RPMI8226 (cell line): ENCODE measurements around the gene DOK4.
A peak's percentile ranks its signal among the peaks of the same experiment; 100 is the strongest.
"Not testable (repeated sequence)": the region's sequence is repeated elsewhere in the genome, so short reads cannot be mapped to it uniquely, and the experiment has no call there.

Source experiments
- DNase-seq: peaks from one replicate; pipeline ENCODE4 v3.0.0-alpha.2; 2015

DOK4 gene

GRCh38 chr16:57500578-57501111, 14.4 kb upstream of the DOK4 start:
- DNase-seq = no peak

DNA sequence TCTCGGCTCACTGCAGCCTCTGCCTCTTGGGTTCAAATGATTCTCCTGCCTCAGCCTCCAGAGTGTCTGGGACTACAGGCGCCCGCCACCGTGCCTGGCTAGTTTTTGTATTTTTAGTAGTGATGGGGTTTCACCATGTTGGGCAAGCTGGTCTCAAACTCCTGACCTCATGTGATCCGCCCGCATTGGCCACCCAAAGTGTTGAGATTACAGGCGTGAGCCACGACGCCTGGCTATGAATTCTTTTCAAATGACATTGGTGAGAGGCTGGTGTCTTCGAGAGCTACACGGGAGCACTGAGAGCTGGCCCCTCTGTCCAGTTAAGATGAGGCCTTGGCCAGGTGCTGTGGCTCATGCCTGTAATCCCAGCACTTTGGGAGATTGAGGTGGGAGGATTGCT, 13.6 kb upstream of the DOK4 start:
- not testable (repeated sequence) for DNase-seq

GRCh38 chr16:57498031-57498430, 11.7 kb upstream of the DOK4 start:
- no peak for DNase-seq

DNA sequence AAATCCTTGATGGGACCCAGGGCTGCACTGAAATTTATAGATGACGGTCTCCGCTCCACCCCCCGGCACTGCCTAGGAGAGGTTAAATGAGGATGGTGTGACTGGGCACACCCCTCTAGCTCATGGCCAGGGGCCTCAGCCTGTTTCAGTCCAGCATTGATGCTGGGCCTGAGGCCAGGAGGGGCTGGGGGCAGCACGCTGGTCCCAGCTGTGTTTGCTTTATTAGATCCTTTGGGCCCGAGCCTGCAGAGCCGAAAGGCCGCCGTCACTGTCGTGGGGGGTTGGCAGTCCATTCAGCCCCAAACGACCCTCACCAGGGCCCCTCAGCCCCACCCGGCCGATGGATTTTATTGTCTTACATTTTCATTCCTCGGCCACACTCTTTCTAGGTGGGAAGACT, 10.8 kb upstream of the DOK4 start:
- DNase-seq = no peak

- no peak for DNase-seq
Measured at GRCh38 chr16:57493767-57494166, 7.5 kb upstream of the DOK4 start.

DNA sequence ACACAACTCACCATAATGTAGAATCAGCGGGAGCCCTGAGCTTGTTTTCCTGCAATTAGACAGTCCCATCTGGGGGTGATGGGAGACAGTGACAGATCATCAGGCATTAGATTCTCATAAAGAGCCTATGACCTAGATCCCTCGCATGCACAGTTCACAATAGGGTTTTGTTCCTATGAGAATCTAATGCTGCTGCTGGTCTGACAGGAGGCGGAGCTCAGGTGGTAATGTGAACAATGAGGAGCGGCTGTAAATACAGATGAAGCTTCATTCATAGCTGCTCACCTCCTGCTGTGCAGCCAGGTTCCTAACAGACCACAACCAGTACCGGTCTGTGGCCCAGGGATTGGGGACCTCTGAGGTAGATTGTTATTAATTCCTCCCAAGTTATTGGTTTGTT, 2.9 kb upstream of the DOK4 start:
- no peak for DNase-seq

DNA sequence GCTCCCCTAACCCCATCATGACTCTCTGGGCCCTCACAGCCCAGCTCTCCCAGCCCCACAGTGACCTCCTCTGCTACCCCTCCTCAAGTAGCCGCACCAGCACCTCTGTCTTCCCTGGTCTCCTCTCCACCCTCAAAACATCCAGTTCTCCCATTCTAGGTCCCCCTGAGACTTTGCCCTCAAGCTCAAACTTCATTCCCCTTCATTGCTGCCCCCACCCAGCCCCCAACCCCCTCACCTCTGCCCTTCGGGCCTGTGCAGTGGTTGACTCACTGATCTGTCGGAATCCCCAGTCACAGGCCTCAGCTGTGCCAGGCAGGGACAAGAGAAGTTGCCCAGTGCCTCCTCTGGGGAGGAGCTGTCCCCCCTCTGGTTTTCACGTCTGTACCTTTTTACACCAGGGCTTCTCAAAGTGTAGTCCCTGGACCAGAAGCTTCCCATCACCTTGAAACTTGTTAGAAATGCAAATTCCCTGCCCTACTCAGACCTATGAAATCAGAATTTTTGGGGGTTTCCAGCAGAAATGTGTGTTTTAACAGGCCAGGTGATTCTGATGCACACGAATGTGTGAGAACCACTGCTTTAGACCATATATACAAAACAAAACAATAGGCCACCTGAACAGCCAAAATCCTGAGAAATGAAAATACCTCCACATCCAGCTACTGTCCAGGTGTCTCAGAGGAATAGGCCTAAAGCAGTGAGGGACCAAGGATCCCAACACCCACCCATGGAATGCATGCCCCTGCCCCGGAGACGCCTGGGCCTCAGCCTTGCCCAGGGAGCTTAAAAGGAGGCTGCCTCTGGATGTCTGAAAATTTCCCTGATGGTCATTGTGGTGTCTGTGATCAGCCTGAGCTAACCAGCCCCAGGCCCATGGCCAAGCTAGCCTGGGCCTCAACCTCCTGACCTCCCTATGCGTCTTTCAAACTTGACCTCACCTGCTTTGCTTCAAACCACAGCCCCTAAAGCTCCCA, 853 bp upstream of the DOK4 start:
- DNase-seq = no peak

- DNase-seq = no peak
Measured at GRCh38 chr16:57485091-57485915, 990 bp downstream of the DOK4 start.

DNA sequence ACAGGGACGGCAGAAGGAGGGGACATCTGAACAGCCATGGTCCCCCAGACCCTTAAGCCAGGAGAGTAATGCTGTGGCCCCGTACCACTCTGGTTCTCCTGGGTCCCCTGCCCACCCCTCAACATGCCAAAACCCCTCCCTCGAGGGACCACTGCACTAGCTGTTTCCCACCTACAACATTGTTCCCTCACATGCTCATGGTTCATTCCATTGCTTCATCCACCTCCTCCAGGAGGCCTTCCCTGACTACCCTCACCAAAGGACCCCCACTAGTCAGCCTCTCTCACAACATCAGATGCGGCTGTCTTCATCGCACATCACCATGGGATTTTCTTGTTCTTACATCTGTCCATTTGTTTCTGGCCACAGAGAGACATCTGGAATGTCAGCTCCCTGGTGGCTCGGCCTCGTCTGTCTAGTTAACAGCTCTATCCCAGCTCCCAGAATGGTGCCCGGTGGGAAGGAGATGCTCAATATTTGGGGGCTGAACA, 1.7 kb downstream of the DOK4 start:
- DNase-seq = no peak

DNA sequence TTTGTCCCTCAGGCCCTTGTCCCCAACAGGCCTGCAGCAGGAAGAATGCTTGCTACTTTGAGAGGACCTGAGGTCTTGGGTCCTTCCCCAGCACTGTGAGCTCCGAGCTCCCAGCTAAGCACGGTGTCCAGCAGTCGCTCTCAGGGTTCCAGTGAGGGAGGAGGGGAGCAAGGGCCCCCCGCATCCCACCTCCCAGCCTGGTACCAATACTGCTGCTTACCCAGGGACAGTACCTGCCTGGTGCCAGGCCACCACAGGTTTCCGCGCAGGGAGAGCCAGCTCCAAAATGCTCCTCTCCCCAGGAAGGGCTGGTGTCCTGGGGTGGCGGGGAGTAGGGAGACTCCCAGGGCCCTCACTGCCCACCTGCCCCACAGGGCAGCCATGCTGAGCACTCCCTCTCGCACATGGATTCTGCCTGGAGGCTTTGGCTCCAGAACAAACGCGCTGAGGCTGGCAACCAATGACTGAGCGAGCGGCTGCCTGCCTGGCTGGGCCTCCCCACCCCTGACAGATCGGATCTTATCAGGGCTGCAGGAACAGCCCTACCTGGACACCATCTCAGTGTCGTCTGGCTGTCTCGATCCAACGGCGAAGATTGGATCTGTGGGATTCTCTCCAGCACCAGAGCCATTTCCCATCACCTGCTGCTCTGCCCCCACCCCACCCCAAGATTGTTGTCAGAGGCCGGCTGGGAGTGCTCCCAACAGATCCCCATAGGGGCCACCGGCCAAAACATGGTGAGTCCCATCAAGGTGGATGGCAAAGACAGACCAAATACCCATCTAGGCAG, 2.4 kb downstream of the DOK4 start:
- DNase-seq = no peak

DNA sequence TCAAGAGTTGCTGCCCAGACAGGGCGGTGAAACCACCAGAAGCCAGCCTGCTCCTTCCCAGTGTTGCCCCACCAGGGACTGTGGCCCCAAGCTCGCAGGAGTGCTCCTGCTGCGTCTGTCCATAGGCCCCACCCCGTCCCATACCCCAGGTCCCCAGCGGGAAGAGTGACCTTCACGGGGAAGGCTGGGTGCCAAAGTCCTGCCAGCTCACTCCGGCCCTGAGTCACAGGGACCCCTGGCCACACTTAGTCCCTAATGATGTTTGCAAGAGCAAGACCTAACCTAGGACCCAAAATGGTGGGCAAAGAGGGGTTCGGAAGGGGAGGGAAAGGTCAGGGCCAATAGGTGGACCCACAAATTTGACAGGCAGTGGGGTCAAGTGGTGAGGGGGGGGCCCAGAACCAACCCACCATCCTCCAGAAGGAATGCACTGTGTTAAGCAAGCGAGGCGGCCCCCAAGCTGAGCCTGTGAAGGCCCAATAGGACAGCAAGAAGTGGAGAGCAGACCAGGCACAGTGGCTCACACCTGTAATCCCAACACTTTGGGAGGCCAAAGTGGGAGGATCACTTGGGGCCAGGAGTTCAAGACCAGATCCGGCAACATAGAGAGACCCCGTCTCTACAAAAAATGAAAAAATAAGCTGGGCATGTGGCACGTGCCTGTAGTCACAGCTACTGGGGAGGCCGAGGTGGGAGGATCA, 3.3 kb downstream of the DOK4 start:
- no peak for DNase-seq

- DNase-seq = no peak
Measured at GRCh38 chr16:57481421-57481820, 4.9 kb downstream of the DOK4 start.

DNA sequence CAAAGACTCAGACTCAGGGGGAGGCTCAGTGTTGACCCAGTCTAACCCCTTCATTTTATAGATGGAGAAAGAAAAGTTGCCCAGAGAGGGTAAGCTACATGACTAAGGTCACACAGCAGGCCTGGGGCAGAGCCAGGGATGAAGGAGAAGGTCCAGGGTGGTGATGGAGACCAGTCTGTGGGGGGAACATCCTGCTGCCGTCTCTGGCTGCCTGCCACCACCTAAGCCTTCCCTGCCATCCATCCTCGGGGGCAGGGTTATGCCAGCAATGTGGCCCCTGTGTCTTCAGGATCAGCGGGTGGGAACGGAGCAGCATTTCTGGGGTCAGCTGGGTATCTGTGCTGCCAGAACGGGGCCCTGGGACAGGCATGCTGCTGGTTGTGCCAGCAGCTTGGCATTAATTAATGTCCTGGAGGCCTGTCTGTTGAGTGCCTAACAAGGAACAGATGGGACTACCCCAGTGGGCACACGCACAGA, 5.5 kb downstream of the DOK4 start:
- DNase-seq = no peak

DNA sequence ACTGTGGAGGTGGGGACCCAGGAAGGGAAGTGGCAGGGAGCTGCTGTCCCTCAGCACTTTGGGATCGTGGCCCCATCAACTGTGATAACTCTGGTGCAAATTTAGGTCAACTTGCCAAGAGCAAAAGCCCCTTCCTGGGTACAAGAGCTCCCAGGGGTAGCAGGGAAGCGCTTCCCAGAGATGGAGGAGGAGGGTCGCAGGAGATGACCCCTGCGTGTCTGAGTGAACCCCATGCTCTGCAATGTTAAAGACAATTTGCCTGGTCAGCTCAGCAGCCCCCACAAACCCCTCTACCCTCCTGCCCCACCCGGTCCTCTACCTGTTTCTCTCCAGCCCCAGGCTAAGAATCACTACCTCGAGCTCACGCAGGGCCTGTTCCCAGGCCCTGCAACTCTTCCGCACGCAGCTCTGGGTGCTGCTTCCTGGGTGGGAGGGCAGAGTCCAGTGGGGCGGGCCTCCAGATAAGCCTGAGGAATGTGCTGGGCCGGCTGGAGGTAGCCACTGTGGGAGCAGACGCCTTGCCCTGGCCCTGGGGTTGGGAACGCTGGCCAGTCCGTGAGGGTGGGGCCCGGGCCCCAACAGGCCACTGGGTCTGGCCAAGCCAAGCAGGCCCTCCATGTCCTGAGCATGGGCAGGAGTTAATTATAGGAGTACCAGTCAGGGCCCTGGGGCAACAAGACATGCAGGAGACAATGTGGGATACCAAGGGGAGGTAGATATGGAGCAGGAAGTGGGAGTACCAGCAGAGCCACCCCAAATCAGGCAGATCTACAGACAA, 6.1 kb downstream of the DOK4 start:
- DNase-seq = no peak

DNA sequence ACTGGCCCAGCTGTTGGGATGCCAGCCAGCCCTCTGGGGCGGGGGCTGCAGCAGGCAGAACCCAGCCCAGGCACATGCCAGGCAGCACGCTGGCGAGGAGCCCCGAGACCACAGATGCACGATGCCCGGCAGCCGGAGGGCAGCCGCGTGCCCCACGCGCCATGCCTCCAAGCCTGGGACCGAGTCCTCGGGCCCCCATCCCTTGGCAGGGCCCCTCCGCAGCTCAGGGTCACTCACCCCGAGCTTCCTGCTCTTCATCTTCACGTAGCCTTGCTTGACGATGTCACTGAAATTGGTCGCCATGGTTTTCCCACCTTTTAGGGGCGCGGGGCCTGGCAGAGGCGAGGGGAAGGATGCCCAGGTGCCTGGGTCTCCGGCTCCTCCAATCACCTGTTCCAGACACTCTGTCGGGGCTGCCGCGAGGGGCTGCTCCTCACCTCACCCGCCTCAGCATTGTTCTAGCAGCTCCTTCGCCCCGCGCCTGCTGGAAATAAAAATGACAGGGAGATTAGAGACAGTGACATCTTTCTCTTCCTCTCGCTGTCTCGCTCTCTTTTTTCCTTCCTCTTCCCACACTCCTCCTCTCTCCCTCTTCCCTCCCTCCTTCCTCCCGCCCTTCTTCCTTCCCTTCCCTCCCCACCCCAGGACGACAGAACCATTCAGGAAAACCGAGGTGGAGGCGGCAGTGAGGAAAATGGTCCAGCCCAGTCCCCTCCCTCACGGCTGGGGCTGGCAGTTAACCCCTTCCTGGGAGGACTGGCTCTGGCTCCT, 6.9 kb downstream of the DOK4 start:
- no peak for DNase-seq

GRCh38 chr16:57478396-57479204, 7.7 kb downstream of the DOK4 start:
- peak; percentile 36 for DNase-seq

DNA sequence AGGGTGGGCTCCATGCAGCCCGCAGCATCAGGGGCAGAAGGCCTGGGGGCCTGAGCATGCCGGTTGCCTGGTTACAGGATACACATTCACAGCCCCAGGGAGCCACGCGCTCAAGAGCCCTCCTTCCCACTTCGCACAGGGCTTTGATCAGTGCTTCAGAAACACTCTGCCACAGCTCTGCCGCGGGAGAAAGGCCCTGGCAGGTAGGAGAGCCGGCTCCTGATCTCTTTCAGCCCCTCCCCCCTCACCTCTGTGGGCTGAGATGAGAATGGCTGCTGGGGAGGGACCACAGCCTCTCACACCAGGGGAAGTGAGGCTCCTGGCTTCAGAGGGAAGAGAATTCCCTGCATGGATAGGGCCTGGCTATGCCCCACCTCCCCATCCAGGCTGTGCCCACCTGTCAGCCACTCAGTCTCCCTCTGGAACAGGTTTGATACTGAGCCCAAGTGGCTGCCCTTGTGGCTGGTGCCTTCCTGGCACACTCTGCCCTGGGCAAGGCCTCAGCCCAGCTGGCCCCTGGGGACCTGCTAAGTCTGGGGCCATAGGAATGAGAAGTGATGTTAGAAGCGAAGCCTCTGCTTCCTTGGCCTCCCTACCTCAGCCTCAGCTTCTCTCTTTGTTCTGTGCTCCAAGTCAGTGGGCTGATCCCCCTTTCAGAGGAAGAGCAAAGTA, 8.6 kb downstream of the DOK4 start:
- no peak for DNase-seq

DNA sequence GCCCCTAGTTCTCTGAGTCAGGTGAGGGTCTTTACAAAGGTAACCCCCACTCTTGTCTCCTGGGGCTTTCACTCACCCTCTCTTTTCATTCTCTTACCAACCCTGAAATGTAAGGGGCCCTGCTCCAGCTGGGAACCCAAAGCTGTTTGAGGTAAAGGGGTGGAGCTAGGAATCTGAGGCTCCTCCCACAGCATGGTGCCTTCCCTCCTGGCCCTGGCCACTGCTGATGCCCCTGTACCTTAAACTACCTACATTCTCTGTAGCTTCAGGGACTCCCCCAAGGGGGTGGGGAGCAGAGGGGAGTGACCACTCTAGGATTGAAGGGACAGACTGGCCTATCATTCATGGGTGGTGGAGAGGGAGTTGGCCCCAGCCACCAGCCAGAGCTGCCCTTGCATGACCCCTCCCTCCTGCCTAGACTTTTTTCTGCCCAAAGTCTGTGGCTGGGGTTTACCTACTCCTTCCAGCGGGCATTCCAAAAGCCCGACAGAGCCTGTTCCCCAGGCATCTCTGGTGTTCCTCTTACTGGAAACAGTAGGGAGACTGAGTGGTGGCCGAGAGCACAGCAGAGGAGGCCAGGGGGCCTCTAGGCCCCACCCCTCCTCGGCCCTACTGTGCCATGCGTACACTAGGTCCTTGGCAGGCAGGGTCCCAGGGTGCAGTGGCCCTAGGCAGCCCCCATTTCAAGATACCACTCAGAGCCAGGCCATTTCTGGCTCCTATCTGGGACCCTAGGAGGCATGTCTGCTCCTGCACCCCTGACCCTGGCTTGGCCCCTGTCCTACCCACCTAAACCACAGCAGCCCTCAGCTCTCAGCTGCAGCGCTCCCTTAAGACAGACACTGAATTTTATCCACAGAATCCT, 9.5 kb downstream of the DOK4 start:
- no peak for DNase-seq
